Naive B cell (primary cell): ENCODE measurements around the gene HYLS1. TPM values are rescaled to one million over a fixed set of nuclear protein-coding genes. Genes with fewer than 3 reads are reported as not detected.

ENCODE experiments used
- ATAC-seq, 2 donors: fragments of 150-1000 bp; cut with Tn5 transposase; 2 replicates each; pipeline ENCODE4 v1.10.0; 2021; ENCODE audit warnings: low read depth in 2 of 2, mild to moderate bottlenecking in 2 of 2, moderate library complexity in 2 of 2
- DNase-seq: peaks from one replicate; pipeline ENCODE4 v3.0.0; 2022
- H3K27ac Mint-ChIP-seq, 6 donors: one replicate each; pipeline ENCODE4 v1.8.0; 2020 to 2022; ENCODE audit warnings: mild to moderate bottlenecking in 6 of 6, mixed read lengths in 6 of 6, moderate library complexity in 5 of 6, inconsistent platforms in 2 of 6
- H3K27me3 Mint-ChIP-seq, 3 donors: one replicate each; pipeline ENCODE4 v1.8.0; 2021 to 2022; ENCODE audit warnings: mixed read lengths in 3 of 3, mild to moderate bottlenecking in 1 of 3
- H3K36me3 Mint-ChIP-seq, 2 donors: one replicate each; pipeline ENCODE4 v1.8.0; 2020 to 2022; ENCODE audit warnings: mixed read lengths in 2 of 2, inconsistent platforms in 1 of 2, mild to moderate bottlenecking in 1 of 2
- H3K4me1 Mint-ChIP-seq, 3 donors: one replicate each; pipeline ENCODE4 v1.8.0; 2020 to 2022; ENCODE audit warnings: mixed read lengths in 3 of 3, inconsistent platforms in 1 of 3, mild to moderate bottlenecking in 1 of 3, moderate library complexity in 1 of 3
- H3K4me3 Mint-ChIP-seq, 8 donors: one replicate each; pipeline ENCODE4 v1.8.0; 2020 to 2022; ENCODE audit warnings: mild to moderate bottlenecking in 8 of 8, mixed read lengths in 8 of 8, moderate library complexity in 8 of 8, inconsistent platforms in 2 of 8
- H3K9me3 Mint-ChIP-seq, 7 donors: one replicate each; pipeline ENCODE4 v1.8.0; 2020 to 2022; ENCODE audit warnings: mixed read lengths in 7 of 7, mild to moderate bottlenecking in 5 of 7, inconsistent platforms in 2 of 7, moderate library complexity in 1 of 7
- polyA plus RNA-seq, 6 donors: library from polyadenylated mRNA; unstranded; fragments of 300-500 nt; fragmentation: Illumina TruSeq; gene quantifications; one replicate each; pipeline ENCODE4 v1.2.3, GENCODE V29; 2021; ENCODE audit warnings: low read depth in 6 of 6

Gene HYLS1
- polyA plus RNA-seq, 6 donors from 2014 or later: 13.4 to 22.7 (median 16.4) TPM

DNA sequence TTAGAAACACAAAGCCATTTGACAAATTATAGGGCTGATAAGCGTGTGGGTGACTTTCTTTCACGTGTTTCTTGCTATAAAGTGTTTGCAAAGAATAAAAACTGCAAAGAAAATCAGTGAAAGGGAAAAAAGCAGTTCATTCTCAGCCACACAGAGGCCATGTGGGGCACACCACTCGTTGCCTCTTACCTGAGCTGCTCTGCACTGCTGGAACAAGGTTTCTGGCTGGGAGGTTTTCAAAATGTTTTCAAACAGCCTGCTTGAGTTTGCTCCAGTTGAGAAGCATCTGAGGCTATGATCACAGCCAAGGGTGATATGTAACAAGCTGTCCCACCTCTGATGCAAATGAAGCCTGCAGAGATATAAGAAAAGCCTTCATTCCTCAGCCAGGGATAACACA is 43.6 kb downstream of the HYLS1 start:
- Mint-ChIP-seq H3K4me3 (no peak overlapping the region), H3K36me3 (no peaks in the 10 kb centered on the region), H3K9me3 (no peaks in the 10 kb centered on the region), H3K27me3 (peaks cover 13 to 43% (median 33%) of the 10 kb centered on the region in 3 donors), H3K27ac (no peak overlapping the region), H3K4me1 (no peaks in the 10 kb centered on the region)
- DNase-seq (no peak), ATAC-seq (no peak)

DNA sequence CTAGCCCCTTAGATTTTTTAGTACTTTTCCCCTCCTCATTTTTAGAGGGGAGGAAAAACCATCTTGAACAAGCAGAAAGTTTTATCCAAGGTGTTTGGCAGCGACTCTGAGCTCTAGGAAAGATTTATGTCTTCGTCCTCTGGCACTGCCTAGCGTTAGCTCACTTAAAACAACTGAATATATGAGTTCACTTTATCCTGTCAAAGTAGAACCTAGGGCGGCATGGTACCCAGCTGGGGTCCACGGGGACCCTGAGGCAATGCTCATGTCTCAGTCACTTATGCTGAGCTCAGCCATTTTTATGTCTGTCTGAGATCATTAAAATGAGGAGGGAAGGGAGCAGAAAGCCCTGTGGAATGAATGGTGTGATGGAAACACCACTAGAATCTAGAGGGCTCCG is 44.2 kb downstream of the HYLS1 start:
- H3K27me3 Mint-ChIP-seq: peaks cover 11 to 38% (median 29%) of the 10 kb centered on the region in 3 donors
- no peaks in the 10 kb centered on the region for H3K9me3 Mint-ChIP-seq
- no peak overlapping the region for H3K27ac Mint-ChIP-seq
- H3K4me3 Mint-ChIP-seq: no peak overlapping the region
- H3K4me1 Mint-ChIP-seq: no peaks in the 10 kb centered on the region
- no peaks in the 10 kb centered on the region for H3K36me3 Mint-ChIP-seq
- DNase-seq (no peak), ATAC-seq (no peak)

DNA sequence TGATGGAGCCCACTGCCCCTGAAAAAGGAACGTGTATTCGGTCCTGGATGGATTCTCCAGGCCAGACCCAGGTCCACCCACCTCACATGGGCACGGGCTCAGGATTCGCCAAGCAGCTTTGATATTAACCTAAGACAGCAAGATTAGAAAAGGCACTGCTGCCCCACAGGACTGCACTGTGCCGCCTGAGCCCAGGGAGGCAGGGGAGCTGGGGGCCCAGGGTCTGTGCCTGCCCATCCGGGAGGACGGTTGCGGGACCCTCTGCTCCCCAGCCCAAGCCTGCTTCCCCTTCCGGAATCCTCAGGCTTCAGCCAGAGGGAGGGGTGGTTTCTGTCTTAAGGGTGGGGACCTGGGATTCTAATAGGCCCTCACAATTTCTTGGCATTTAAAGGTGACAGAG is 44.8 kb downstream of the HYLS1 start:
- Mint-ChIP-seq H3K4me1 (no peaks in the 10 kb centered on the region), H3K27ac (no peak overlapping the region), H3K27me3 (peaks cover 11 to 31% (median 23%) of the 10 kb centered on the region in 3 donors), H3K36me3 (no peaks in the 10 kb centered on the region), H3K4me3 (no peak overlapping the region), H3K9me3 (no peaks in the 10 kb centered on the region)
- ATAC-seq: no peak
- DNase-seq: no peak

DNA sequence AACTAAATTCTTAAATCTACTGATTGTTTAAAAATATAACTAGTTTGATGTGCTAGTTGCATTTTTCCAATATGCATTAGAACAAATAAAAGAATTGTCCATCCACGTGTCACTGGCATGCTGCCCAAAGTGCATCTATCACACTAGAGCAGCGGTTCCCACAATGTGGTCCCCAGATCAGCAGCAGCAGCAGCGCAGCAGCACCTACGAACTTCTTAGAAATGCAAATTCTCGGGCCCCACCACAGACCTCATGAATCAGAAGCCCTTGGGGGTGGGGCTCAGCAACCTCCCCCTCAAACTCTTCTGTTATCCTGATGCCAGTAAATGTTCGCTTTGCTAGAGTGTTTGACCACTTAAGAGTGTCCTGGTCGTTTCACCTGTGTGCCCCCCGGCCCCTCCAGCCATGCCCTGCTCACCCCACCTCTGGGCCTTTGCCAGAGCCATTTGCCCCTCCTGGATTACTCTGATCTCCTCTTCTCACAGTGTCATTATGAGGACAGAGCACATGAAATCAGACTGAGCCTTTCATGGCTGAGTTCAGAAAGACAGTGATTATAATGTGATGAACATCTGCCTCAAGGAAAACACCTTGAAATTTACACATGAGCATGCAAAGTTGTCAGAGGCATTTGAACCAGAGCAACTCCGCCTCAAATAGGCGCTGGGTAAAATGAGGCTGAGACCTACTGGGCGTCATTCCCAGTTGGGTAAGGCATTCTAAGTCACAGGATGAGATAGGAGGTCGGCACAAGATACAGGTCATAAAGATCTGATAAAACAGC is 45.8 kb downstream of the HYLS1 start:
- Mint-ChIP-seq H3K27me3 (peaks cover 11 to 31% (median 20%) of the 10 kb centered on the region in 3 donors), H3K4me1 (no peaks in the 10 kb centered on the region), H3K27ac (peak overlapping the region in 1 of 6 donors; percentile 91), H3K9me3 (no peaks in the 10 kb centered on the region), H3K4me3 (no peak overlapping the region), H3K36me3 (no peaks in the 10 kb centered on the region)
- DNase-seq (no peak), ATAC-seq (no peak)

DNA sequence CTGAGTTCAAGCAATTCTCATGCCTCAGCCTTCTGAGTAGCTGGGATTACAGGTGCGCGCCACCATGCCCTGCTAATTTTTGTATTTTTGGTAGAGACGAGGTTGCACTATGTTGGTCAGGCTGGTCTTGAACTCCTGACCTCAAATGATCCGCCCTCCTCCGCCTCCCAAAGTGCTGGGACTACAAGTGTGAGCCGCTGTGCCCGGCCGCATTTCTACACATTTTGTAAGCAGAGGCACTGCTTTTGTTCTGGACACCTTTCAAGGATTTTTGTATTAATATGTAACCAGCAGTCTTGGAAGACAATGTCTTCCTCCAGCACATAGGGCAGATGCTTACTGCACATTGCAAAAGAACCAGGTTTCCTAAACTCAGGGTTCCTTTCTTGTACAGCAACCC is 47.0 kb downstream of the HYLS1 start:
- Mint-ChIP-seq H3K9me3 (no peaks in the 10 kb centered on the region), H3K4me3 (peak overlapping the region in 1 of 8 donors; percentile 7), H3K36me3 (no peaks in the 10 kb centered on the region), H3K27me3 (peaks cover 8 to 31% (median 23%) of the 10 kb centered on the region in 3 donors), H3K27ac (no peak overlapping the region), H3K4me1 (no peaks in the 10 kb centered on the region)
- no peak for ATAC-seq
- no peak for DNase-seq

DNA sequence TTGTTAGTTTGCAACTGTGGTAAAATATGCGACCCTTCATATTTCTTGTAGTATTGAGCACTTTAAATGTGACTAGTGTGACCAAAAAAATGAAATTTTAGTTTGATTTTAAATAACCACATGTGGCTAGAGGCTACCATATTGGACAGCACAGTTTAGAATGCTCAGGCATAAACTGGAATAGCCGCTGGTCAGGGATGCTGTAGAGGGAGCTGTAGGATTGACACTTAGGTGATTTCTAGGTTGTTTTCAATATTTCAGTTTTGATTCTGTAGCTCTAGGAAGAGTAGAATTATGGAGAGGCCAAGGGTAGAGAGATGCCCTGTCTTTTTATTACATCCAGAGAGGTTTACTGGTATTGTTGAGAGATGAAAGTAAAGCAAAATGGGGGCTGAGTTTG is 47.6 kb downstream of the HYLS1 start:
- Mint-ChIP-seq H3K4me3 (no peak overlapping the region), H3K36me3 (no peaks in the 10 kb centered on the region), H3K27me3 (peaks cover 8 to 25% (median 17%) of the 10 kb centered on the region in 3 donors), H3K4me1 (no peaks in the 10 kb centered on the region), H3K9me3 (no peaks in the 10 kb centered on the region), H3K27ac (no peak overlapping the region)
- ATAC-seq (no peak), DNase-seq (no peak)

DNA sequence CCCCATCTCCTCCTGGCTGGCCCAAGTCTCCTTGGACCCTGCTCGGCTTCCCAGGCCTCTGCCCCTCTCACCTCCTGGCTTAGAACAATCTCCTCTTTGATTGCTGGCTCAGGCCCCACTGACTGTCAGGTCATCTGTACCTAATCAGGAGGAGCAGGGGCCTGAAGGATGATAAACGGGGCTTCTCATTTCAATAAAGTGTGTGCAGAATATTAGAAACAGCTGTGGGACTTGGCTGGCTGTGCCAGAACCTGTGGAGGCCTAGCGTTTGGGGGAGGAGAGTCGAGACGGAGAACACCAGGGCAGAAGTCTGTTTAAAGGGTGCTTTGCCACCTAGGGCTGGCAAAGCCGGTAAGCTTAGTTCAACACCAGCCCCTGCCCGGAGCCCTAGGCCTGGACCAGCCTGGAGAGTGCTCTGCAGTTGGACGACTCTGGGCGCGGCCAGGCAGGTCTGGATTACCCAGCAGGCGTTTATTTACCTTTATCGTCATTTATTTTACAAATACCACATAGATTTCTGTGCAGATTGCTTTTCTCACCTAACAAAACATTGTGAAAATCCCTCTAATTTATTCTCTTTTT is 48.2 kb downstream of the HYLS1 start:
- H3K4me1 Mint-ChIP-seq: no peaks in the 10 kb centered on the region
- no peaks in the 10 kb centered on the region for H3K9me3 Mint-ChIP-seq
- no peak overlapping the region for H3K27ac Mint-ChIP-seq
- peaks cover 8 to 18% (median 14%) of the 10 kb centered on the region in 3 donors for H3K27me3 Mint-ChIP-seq
- H3K4me3 Mint-ChIP-seq: no peak overlapping the region
- H3K36me3 Mint-ChIP-seq: no peaks in the 10 kb centered on the region
- ATAC-seq (no peak), DNase-seq (no peak)

DNA sequence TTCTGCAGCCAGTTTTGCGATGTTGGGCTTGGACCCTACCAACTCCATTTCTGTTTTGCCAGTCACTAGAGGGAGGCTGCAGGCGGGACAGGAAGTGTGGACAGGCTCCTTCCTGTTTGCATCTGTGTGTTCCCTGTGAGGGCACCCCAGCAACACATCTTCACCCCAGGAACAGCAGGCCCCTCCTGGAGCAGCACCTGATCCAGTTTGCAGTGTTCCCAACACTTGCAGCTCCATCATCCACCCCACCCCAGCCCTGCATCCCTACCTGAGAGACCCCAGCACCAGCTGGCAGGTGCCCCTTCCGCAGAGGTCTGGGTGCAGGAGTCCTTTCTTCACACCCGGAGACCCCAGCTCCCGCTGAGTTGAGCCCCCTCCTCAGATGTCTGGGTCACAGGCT is 51.0 kb downstream of the HYLS1 start:
- Mint-ChIP-seq H3K4me3 (no peak overlapping the region), H3K4me1 (no peaks in the 10 kb centered on the region), H3K9me3 (no peaks in the 10 kb centered on the region), H3K36me3 (no peaks in the 10 kb centered on the region), H3K27ac (no peak overlapping the region), H3K27me3 (peaks cover 0 to 20% (median 8%) of the 10 kb centered on the region in 3 donors)
- ATAC-seq (no peak), DNase-seq (no peak)

GRCh38 chr11:125939081-125939521 is 51.6 kb downstream of the HYLS1 start:
- Mint-ChIP-seq H3K4me3 (no peak overlapping the region), H3K27me3 (peaks cover 0 to 23% (median 12%) of the 10 kb centered on the region in 3 donors), H3K4me1 (no peaks in the 10 kb centered on the region), H3K9me3 (no peaks in the 10 kb centered on the region), H3K36me3 (no peaks in the 10 kb centered on the region), H3K27ac (no peak overlapping the region)
- ATAC-seq: no peak
- no peak for DNase-seq

GRCh38 chr11:125940145-125940544 is 52.7 kb downstream of the HYLS1 start:
- H3K4me1 Mint-ChIP-seq: no peaks in the 10 kb centered on the region
- H3K4me3 Mint-ChIP-seq: no peak overlapping the region
- no peak overlapping the region for H3K27ac Mint-ChIP-seq
- ATAC-seq (no peak), DNase-seq (no peak)
- H3K9me3 Mint-ChIP-seq: no peaks in the 10 kb centered on the region
- no peaks in the 10 kb centered on the region for H3K36me3 Mint-ChIP-seq
- peaks cover 0 to 30% (median 15%) of the 10 kb centered on the region in 3 donors for H3K27me3 Mint-ChIP-seq

DNA sequence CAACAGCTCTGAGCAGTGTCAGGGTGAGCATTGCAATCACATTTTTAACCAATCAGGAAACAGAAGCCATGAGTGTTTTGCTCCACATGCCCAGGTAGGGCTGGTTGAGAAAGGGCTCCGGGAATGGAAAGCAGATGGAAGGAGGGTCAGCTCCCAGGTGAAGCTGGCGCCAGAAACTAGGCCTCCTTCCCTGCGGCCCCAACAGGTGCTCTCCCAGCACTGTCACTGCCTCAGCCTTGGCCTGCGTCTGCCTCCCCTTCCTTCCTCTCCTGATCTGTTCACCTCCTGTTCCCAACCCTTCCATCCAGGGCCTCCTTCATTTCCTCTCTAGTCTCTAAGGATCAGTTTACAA is 53.8 kb downstream of the HYLS1 start:
- no peak for DNase-seq
- peaks cover 0 to 30% (median 12%) of the 10 kb centered on the region in 3 donors for H3K27me3 Mint-ChIP-seq
- H3K36me3 Mint-ChIP-seq: no peaks in the 10 kb centered on the region
- H3K4me1 Mint-ChIP-seq: no peaks in the 10 kb centered on the region
- no peak for ATAC-seq
- peak overlapping the region in 1 of 6 donors; percentile 46 for H3K27ac Mint-ChIP-seq
- H3K4me3 Mint-ChIP-seq: no peak overlapping the region
- H3K9me3 Mint-ChIP-seq: no peaks in the 10 kb centered on the region

DNA sequence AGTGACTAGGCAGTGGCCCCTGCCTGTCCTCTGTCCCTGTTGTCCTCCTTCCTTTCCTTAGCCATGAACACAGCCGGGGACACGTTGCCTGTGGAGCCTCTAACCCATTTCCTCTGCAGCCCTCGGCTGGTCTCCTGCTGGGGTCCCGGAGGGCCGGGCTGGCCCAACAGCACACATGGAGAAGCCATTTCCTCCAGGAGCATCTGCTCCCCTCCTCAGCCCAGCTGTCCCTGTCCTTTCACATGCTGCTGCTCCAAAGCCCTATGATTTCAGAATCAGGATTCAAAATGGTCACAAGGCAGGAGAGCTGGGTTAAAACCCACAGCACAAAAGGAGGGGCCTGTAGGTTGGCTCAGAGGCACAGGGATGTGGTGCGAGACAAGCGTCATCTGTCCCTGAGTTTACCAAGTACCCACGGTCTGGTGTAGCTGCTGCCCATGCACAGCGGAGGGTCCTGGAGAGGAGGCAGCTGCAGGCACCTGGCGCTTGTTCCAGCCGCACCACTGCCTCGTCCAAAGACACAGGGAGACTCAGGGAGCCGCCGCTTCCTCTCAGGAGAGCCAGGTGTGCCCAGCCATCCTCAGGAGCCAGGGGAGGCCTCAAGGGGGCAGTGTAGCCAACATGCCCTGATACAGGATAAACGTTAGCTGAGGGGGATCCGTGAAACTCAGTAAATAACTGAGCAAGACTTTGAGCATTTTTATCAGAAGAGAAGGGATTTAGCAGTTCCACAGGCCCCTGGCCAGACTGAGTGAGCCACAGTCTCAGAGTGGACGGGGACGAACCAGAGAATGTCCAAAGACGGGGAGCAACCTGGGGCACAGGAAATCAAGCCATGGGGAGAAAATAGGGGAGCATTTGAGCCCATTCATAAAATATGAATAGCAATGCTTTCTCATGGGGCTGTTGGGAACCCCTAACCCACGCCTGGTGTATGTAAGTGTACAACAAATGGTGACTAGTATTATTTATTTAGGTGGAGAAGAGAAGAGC is 54.4 kb downstream of the HYLS1 start:
- Mint-ChIP-seq H3K36me3 (no peaks in the 10 kb centered on the region), H3K27me3 (peaks cover 0 to 30% (median 12%) of the 10 kb centered on the region in 3 donors), H3K4me1 (no peaks in the 10 kb centered on the region), H3K9me3 (no peaks in the 10 kb centered on the region), H3K27ac (no peak overlapping the region), H3K4me3 (no peak overlapping the region)
- ATAC-seq: no peak
- no peak for DNase-seq

DNA sequence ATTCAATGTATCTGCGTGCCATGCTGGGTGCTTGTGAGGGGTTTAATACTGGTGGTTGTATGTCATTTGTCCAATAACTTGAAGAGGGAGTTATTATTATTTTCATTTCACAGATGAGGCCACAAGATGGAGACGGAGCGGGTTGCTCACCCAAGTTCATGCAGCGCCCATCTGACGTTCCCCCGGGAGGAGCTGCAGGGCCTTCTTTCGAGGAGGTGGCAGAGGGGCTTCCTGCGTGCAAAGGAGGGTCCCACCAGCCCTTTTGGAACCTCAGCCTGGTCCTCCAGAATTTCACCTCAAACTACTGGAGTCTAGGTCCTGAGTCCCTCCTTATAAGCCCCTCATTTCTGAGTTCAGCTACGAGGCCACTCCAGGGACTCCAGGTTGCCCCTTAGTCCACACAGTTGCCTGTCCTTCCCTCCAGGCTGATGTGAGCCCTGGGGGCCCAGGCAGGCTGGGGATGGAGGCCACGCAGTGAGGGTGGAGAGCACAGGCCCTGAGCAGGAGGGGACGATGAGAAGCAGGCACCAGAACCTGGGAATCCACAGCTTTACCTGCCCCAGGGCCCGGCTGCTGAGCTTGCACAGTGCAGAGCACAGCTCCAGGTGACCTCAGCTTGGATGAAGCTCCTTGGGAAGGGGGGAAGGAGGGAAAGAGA is 55.4 kb downstream of the HYLS1 start:
- no peak for DNase-seq
- Mint-ChIP-seq H3K9me3 (no peaks in the 10 kb centered on the region), H3K4me1 (no peaks in the 10 kb centered on the region), H3K27ac (no peak overlapping the region), H3K4me3 (no peak overlapping the region), H3K36me3 (no peaks in the 10 kb centered on the region), H3K27me3 (peaks cover 0 to 30% (median 12%) of the 10 kb centered on the region in 3 donors)
- ATAC-seq: no peak
